ENCODE results near the gene ANKRD30A. TPM values are rescaled to one million over a fixed set of nuclear protein-coding genes. Genes with fewer than 3 reads are reported as not detected.

ANKRD30A gene
- total RNA-seq, 1 donor from 2014 or later, result not detected

Small RNAs within 50 kb of the gene (small RNA-seq; reads per million reads assigned to genes)
- gene RF00019 (ENCODE audit: low replicate concordance), result not detected
- not detected for gene RN7SL314P (ENCODE audit: low replicate concordance)
- gene RNU6-811P (ENCODE audit: low replicate concordance), result not detected

Data from temporal lobe (tissue), 2 donors.